Pancreas (tissue), 8 donors: ENCODE data around the gene MYDGF. TPM values are rescaled to one million over a fixed set of nuclear protein-coding genes. Genes with fewer than 3 reads are reported as not detected.

Source experiments
- polyA plus RNA-seq, 2 donors: library from polyadenylated mRNA; stranded (reverse); fragments of 200-250 nt; gene quantifications; one replicate each; pipeline ENCODE4 v1.2.3, GENCODE V29; 2013
- total RNA-seq, 6 donors: library from RNA; stranded (reverse); fragmentation: NEBNext Ultra II Directional in 4 of 6; extraction: Animal tissue kit (Norgen Biotek cat#: 25700) in 4 of 6; gene quantifications; one replicate each; pipeline versions ENCODE4 v1.2.1 to v1.2.4, GENCODE V29; 2021 to 2023
- donor health status: healthy with polysubstance abuse.
- donor health status: DM: no; HTN: no; CAD: no; lungs with moderate emphysema.
- donor health status: DM: no; HTN: no; CAD: no.
- donor health status: Bipolar disorder and iron deficiency.
- donor health status: DM: yes; HTN: yes; CAD: no.
- donor health status: DM: no; HTN: no; CAD: no.
- donor health status: DM: no; HTN: no; CAD: no.
- donor health status: DM: yes; HTN: yes; CAD: no.

Gene MYDGF
- total and polyA plus RNA-seq, 8 donors: 50.3 to 102 (median 66.4) TPM

Other genes with a start within 250 kb of the MYDGF start
- 10 to 100 TPM; 57.2 to 79.3 (median 67.0) TPM for gene UBXN6, start 212.5 kb downstream of the MYDGF start, total RNA-seq
- 100 to 1,000 TPM; 110 to 130 TPM for gene UBXN6, start 212.5 kb downstream of the MYDGF start, polyA plus RNA-seq
- gene HDGFL2, start 198.0 kb downstream of the MYDGF start, total RNA-seq: 10 to 100 TPM; 12.8 to 23.4 (median 16.3) TPM
- 10 to 100 TPM; 32.8 to 32.9 TPM for gene HDGFL2, start 198.0 kb downstream of the MYDGF start, polyA plus RNA-seq
- 10 to 100 TPM in 3 of 6 donors, 1 to 10 TPM in 3; 2.2 to 17.8 (median 9.2) TPM for gene PLIN4, start 151.9 kb downstream of the MYDGF start, total RNA-seq
- 100 to 1,000 TPM in 1 of 2 donors, 10 to 100 TPM in 1; 23.6 to 138 TPM for gene PLIN4, start 151.9 kb downstream of the MYDGF start, polyA plus RNA-seq
- 10 to 100 TPM; 30.6 to 80.2 (median 41.3) TPM for gene PLIN5, start 135.1 kb downstream of the MYDGF start, total RNA-seq
- gene PLIN5, start 135.1 kb downstream of the MYDGF start, polyA plus RNA-seq: 100 to 1,000 TPM; 193 to 533 TPM
- 10 to 100 TPM in 5 of 6 donors, 1 to 10 TPM in 1; 7.9 to 53.6 (median 14.8) TPM for gene LRG1, start 130.3 kb downstream of the MYDGF start, total RNA-seq
- gene LRG1, start 130.3 kb downstream of the MYDGF start, polyA plus RNA-seq: 10 to 100 TPM; 22.1 to 36.4 TPM
- gene SEMA6B, start 110.7 kb downstream of the MYDGF start, total RNA-seq: 1 to 10 TPM; 2.2 to 4.7 (median 2.5) TPM
- gene SEMA6B, start 110.7 kb downstream of the MYDGF start, polyA plus RNA-seq: 1 to 10 TPM; 4.4 TPM
- 1 to 10 TPM; 1.2 to 3.3 (median 1.6) TPM for gene TNFAIP8L1, start 30.8 kb downstream of the MYDGF start, total RNA-seq
- 1 to 10 TPM; 3.5 to 3.6 TPM for gene TNFAIP8L1, start 30.8 kb downstream of the MYDGF start, polyA plus RNA-seq
- 10 to 100 TPM; 19.0 to 36.7 (median 25.0) TPM for gene DPP9, start 53.5 kb upstream of the MYDGF start, total RNA-seq
- gene DPP9, start 53.5 kb upstream of the MYDGF start, polyA plus RNA-seq: 10 to 100 TPM; 30.4 to 47.4 TPM
- 1 to 10 TPM; 5.4 to 9.2 (median 6.5) TPM for gene FEM1A, start 121.4 kb upstream of the MYDGF start, total RNA-seq
- 1 to 10 TPM; 3.3 to 4.6 TPM for gene FEM1A, start 121.4 kb upstream of the MYDGF start, polyA plus RNA-seq
- 10 to 100 TPM in 1 of 6 donors, 1 to 10 TPM in 5; 4.9 to 14.1 (median 6.4) TPM for gene TICAM1, start 161.4 kb upstream of the MYDGF start, total RNA-seq
- gene TICAM1, start 161.4 kb upstream of the MYDGF start, polyA plus RNA-seq: 10 to 100 TPM; 10.7 to 13.9 TPM
- 10 to 100 TPM in 5 of 6 donors, 1 to 10 TPM in 1; 9.3 to 27.5 (median 13.0) TPM for gene PLIN3, start 197.3 kb upstream of the MYDGF start, total RNA-seq
- gene PLIN3, start 197.3 kb upstream of the MYDGF start, polyA plus RNA-seq: 10 to 100 TPM in 1 of 2 donors, 1 to 10 TPM in 1; 9.6 to 34.2 TPM
- gene ARRDC5, start 232.6 kb upstream of the MYDGF start, total RNA-seq: under 1 TPM in 3 of 6 donors, not detected in 3; 0.12 to 0.15 (median 0.14) TPM
- gene ARRDC5, start 232.6 kb upstream of the MYDGF start, polyA plus RNA-seq: under 1 TPM in 1 of 2 donors, not detected in 1; 0.09 TPM
- gene UHRF1, start 239.2 kb upstream of the MYDGF start, total RNA-seq: 1 to 10 TPM in 3 of 6 donors, under 1 TPM in 3; 0.28 to 1.7 (median 0.96) TPM
- gene UHRF1, start 239.2 kb upstream of the MYDGF start, polyA plus RNA-seq: under 1 TPM; 0.45 to 0.84 TPM